ENCODE measurements around the gene C6orf141.

- no peak for TF ChIP-seq POLR2AphosphoS5 (IDR thresholded peaks at IDR 0.05; ENCODE audit: low read depth, low read length)
- TF ChIP-seq POLR2A (IDR thresholded peaks at IDR 0.05; ENCODE audit: low read depth, low read length), result no peak
Observed at GRCh38 chr6:49582529-49582928, 32.1 kb downstream of the C6orf141 start.

Data from GM12891 (cell line).